Fibroblast of lung (primary cell): ENCODE measurements around the gene DZIP1L. TPM values are rescaled to one million over a fixed set of nuclear protein-coding genes. Genes with fewer than 3 reads are reported as not detected.
A peak's percentile ranks its signal among the peaks of the same experiment; 100 is the strongest.

Experiments
- DNase-seq, 2 donors: peaks; one replicate each; pipeline versions ENCODE4 v3.0.0 to v3.0.0-alpha.2; 2010; ENCODE audit warnings: low read depth in 2 of 2
- H2AFZ ChIP-seq: 2 replicates; pipeline ENCODE4 v1.5.1; 2012; ENCODE audit warnings: low read length, control low read depth, inconsistent platforms
- H3K27ac ChIP-seq: 2 replicates; pipeline ENCODE4 v1.5.1; 2011; ENCODE audit warnings: low read length, control low read depth; ENCODE audit not compliant: insufficient read depth
- H3K27me3 ChIP-seq: 2 replicates; pipeline ENCODE4 v1.5.1; 2011; ENCODE audit warnings: mild to moderate bottlenecking, low read length; ENCODE audit not compliant: control insufficient read depth, insufficient read depth
- H3K36me3 ChIP-seq: 2 replicates; pipeline ENCODE4 v1.5.1; 2011; ENCODE audit warnings: low read length; ENCODE audit not compliant: control insufficient read depth, insufficient read depth
- H3K4me1 ChIP-seq: 2 replicates; pipeline ENCODE4 v1.5.1; 2011; ENCODE audit warnings: low read length; ENCODE audit not compliant: control insufficient read depth, insufficient read depth; ENCODE audit errors: extremely low read depth
- H3K4me2 ChIP-seq: 2 replicates; pipeline ENCODE4 v1.5.1; 2011; ENCODE audit warnings: low read length, control low read depth; ENCODE audit not compliant: insufficient read depth; ENCODE audit errors: extremely low read depth
- H3K4me3 ChIP-seq, 4 experiments: fragments of 200-600 bp in 1 of 4; sonication (generic) in 1 of 4; replicated peaks in 1 of 4; 2 replicates each; pipeline ENCODE4 v1.5.1; 2011 to 2016; ENCODE audit warnings: low read length in 4 of 4, low read depth in 3 of 4, mild to moderate bottlenecking in 3 of 4, control low read depth in 2 of 4, inconsistent platforms in 1 of 4, mixed read lengths in 1 of 4; ENCODE audit not compliant: insufficient read depth in 1 of 4; ENCODE audit errors: control extremely low read depth in 1 of 4
- H3K79me2 ChIP-seq: 2 replicates; pipeline ENCODE4 v1.5.1; 2012; ENCODE audit warnings: mild to moderate bottlenecking, low read length, inconsistent platforms; ENCODE audit not compliant: control insufficient read depth, insufficient read depth
- H3K9ac ChIP-seq: 2 replicates; pipeline ENCODE4 v1.5.1; 2011; ENCODE audit warnings: mild to moderate bottlenecking, low read length, control low read depth; ENCODE audit not compliant: insufficient read depth
- H3K9me3 ChIP-seq: 2 replicates; pipeline ENCODE4 v1.5.1; 2012; ENCODE audit warnings: low read depth, low read length; ENCODE audit not compliant: control insufficient read depth, insufficient read depth
- H4K20me1 ChIP-seq: 2 replicates; pipeline ENCODE4 v1.5.1; 2011; ENCODE audit warnings: low read length; ENCODE audit not compliant: control insufficient read depth, insufficient read depth; ENCODE audit errors: extremely low read depth
- EZH2 ChIP-seq: IDR thresholded peaks from 2 replicates; pipeline ENCODE4 v1.5.1; 2012; ENCODE audit warnings: low read length, control low read depth, mild to moderate bottlenecking; ENCODE audit errors: missing control alignments
- polyA plus RNA-seq, 2 donors: library from polyadenylated mRNA; depleted of rRNA in 1 of 2; stranded (reverse) in 1 of 2; unstranded in 1 of 2; fragments of >200 nt; gene quantifications; 2 replicates each; pipeline ENCODE4 v1.2.1, GENCODE V29; 2011 to 2012; ENCODE audit warnings: missing spikeins in 1 of 2
- total RNA-seq: library from RNA; depleted of rRNA; stranded (reverse); fragments of >200 nt; gene quantifications from 2 replicates; pipeline ENCODE4 v1.2.1, GENCODE V29; 2014
- TF ChIP-seq, protein P1 (sequence below), 2 donors: IDR thresholded peaks in 1 of 2; conservative IDR thresholded peaks in 1 of 2; 1 replicate in 1 of 2; 2 replicates in 1 of 2; pipeline ENCODE4 v1.5.1; 2011 to 2012; ENCODE audit warnings: low read length in 2 of 2, control low read depth in 1 of 2, inconsistent platforms in 1 of 2, low read depth in 1 of 2, mild to moderate bottlenecking in 1 of 2

The DZIP1L gene
- total and polyA plus RNA-seq, 2 donors (not counting 1 experiment from before 2014, with no cell fraction given), result 8.9 to 22.6 TPM

GRCh38 chr3:138051947-138052802, 63.2 kb downstream of the DZIP1L start:
- Histone ChIP-seq H3K27me3 (no peaks in the 10 kb centered on the region), H2AFZ (no peak overlapping the region), H3K9ac (no peak overlapping the region), H3K4me2 (no peak overlapping the region), H3K4me1 (peaks cover 9% of the 10 kb centered on the region), H3K36me3 (no peaks in the 10 kb centered on the region), H4K20me1 (no peaks in the 10 kb centered on the region), H3K27ac (no peak overlapping the region), H3K4me3 (no peak overlapping the region), H3K9me3 (no peaks in the 10 kb centered on the region), H3K79me2 (no peaks in the 10 kb centered on the region)
- TF ChIP-seq, protein P1, sequence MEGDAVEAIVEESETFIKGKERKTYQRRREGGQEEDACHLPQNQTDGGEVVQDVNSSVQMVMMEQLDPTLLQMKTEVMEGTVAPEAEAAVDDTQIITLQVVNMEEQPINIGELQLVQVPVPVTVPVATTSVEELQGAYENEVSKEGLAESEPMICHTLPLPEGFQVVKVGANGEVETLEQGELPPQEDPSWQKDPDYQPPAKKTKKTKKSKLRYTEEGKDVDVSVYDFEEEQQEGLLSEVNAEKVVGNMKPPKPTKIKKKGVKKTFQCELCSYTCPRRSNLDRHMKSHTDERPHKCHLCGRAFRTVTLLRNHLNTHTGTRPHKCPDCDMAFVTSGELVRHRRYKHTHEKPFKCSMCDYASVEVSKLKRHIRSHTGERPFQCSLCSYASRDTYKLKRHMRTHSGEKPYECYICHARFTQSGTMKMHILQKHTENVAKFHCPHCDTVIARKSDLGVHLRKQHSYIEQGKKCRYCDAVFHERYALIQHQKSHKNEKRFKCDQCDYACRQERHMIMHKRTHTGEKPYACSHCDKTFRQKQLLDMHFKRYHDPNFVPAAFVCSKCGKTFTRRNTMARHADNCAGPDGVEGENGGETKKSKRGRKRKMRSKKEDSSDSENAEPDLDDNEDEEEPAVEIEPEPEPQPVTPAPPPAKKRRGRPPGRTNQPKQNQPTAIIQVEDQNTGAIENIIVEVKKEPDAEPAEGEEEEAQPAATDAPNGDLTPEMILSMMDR (conservative IDR thresholded peaks at IDR 0.05 in 1 of 2, IDR thresholded peaks at IDR 0.05 in 1 of 2; ENCODE audit: low read depth in 1 of 2, low read length in 2 of 2), result peak; percentile 80 to 83
- TF ChIP-seq EZH2, result no peak
- DNase-seq, result peak; percentile 45 to 60

DNA sequence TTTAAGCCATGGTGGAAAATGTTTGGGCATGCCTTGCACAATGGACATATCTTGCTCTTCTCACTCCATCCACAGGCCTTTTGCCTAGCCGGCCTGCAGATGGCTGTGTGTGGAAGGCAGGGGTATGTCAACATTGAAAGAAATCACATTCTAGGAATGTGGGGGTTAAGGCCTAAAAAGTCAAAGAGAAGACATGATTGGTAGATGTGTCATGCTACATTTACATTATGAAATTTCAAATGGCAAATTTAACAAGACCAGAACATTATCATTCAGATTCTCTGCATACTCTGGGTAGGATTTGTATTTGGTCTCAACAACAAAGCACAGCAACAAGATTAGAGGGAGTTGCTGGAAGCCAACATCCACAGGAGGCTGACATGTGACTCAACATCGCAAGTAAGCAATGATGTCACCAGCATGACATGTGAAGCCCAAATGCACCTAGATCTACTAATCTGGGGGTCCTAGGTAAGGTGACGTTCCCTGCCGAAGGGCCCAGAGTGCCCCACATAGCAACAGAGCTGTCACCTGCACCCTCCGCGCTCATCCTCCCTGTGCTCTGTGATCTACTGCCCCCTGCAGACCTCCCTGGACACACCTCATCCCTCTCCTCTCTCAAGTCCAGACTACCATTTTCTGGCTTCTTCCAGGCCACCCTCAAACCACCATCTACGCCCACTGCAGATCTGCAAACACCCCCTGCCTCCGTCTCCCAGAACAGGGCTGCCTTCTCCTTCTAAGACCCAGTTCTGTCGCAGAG, 66.1 kb downstream of the DZIP1L start:
- TF ChIP-seq, protein P1 (conservative IDR thresholded peaks at IDR 0.05 in 1 of 2, IDR thresholded peaks at IDR 0.05 in 1 of 2; ENCODE audit: low read depth in 1 of 2, low read length in 2 of 2), result peak in 1 of 2 donors; percentile 10
- no peak for TF ChIP-seq EZH2
- peak overlapping the region; percentile 84 for H3K27ac ChIP-seq

DNA sequence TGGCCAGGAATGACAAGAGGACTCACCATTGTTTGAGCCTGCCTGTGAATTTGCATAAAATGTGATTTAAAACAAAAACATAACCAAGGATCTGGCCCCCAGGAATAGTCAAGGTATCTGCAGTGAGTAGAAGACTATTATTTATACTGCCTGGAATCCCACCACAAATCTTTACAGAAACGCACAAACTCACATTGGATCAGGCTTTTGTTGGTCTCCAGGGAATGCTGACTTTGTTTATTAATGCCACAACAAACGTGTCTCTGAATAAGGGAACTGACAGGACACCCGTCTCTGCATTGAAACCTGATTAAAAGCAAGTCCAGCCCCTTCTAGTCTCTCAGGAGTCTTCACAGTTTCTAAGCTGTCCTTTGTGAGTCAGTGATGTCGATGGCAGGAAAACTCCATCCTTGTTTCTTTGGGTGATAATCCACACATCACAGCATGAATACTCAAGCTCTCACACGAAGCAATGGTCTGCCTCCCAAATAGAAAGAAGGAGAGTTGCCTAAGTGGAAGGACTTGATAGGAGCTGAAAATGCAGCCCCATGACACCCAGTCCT, 67.7 kb downstream of the DZIP1L start:
- Histone ChIP-seq H3K4me3 (no peak overlapping the region), H3K9ac (no peak overlapping the region), H3K4me1 (peaks cover 22% of the 10 kb centered on the region), H3K79me2 (no peaks in the 10 kb centered on the region), H3K9me3 (no peaks in the 10 kb centered on the region), H2AFZ (no peak overlapping the region), H3K4me2 (no peak overlapping the region), H4K20me1 (no peaks in the 10 kb centered on the region), H3K36me3 (no peaks in the 10 kb centered on the region), H3K27me3 (no peaks in the 10 kb centered on the region), H3K27ac (no peak overlapping the region)
- DNase-seq, result no peak
- TF ChIP-seq, protein P1 (conservative IDR thresholded peaks at IDR 0.05 in 1 of 2, IDR thresholded peaks at IDR 0.05 in 1 of 2; ENCODE audit: low read depth in 1 of 2, low read length in 2 of 2), result no peak

More for the DNA sequence above, 66.1 kb downstream of the DZIP1L start:
- Histone ChIP-seq H3K4me2 (no peak overlapping the region), H3K4me3 (no peak overlapping the region), H3K36me3 (no peaks in the 10 kb centered on the region), H2AFZ (no peak overlapping the region), H3K79me2 (no peaks in the 10 kb centered on the region), H3K4me1 (peaks cover 11% of the 10 kb centered on the region), H3K27me3 (no peaks in the 10 kb centered on the region), H4K20me1 (no peaks in the 10 kb centered on the region), H3K9ac (no peak overlapping the region), H3K9me3 (no peaks in the 10 kb centered on the region)
- DNase-seq, result peak; percentile 51 to 77
